NCI-H128 (cell line): ENCODE measurements around the gene PAFAH1B1.
A peak's percentile ranks its signal among the peaks of the same experiment; 100 is the strongest.
"Not testable (repeated sequence)": the region's sequence is repeated elsewhere in the genome, so short reads cannot be mapped to it uniquely, and the experiment has no call there.

Source experiments
- DNase-seq: peaks from one replicate; lab custom pipeline; 2025; ENCODE audit not compliant: unreplicated experiment; lab: John Stamatoyannopoulos, UW

Gene PAFAH1B1

DNA sequence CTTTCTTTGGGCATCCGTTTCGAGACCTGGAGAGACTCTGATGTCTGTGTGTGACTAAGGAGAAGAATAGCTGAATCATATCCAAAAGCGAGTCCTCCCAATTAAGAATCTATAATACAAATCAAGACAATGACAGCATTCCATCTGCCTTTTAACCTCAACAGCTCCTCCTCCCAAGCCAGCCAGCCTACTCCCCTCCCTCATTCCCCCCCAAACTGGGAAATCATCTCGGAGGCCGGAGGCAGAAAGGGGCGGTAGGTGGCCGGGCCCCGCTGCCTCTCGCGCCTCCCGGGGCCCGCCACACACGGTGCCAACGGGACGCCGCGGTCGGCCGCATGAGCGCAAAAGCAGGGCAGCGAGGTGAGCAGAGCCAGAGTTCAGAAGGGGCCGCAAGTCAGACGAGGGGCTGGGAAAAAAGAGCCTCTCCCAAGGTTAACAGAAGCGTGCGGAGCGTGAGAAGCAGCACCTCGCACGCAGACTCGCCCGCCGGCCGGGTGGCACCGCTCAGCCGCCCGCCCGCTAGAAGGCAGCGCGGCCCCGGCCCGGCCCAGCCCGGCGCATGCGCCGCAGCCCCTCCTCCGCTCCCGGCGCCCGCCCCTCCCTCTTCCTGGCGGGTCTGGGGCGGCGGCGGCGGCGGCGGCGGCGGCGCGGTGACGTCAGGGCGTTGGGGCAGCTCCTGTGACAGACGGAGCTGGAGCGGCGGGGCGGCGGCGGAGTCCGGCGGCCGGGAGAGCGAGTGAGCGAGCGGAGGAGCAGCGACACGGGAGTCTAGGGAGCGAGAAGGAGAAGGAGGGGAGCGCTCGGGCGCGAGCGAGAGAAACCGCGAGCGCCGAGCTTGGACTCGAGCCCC, at the start of gene PAFAH1B1:
TSS of gene PAFAH1B1 (plus strand) at position 684 of the 850 bp plus-strand sequence. CDS start 44,635 bp downstream, outside the sequence.
- peak; percentile 76 for DNase-seq

DNA sequence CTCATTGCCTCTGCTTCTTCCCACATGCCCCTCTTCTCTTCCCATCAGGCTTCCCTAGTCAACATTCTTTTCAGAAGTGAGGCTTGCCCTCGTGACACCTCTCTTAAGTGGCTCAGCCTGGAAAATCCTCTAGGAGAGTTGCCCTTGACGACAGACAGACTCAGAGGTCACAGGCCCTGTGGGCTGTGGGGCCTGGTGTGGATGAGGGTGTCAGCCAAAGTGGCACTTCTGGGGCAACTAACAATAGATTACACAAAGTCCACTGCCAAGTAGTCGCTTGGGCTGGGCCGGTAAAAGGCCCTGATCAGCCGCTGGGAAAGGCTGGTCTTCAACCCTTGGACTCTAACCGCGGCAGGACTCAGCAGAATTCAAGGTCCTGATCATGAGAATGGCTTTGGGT, 48.1 kb upstream of the PAFAH1B1 start:
- DNase-seq = no peak

DNA sequence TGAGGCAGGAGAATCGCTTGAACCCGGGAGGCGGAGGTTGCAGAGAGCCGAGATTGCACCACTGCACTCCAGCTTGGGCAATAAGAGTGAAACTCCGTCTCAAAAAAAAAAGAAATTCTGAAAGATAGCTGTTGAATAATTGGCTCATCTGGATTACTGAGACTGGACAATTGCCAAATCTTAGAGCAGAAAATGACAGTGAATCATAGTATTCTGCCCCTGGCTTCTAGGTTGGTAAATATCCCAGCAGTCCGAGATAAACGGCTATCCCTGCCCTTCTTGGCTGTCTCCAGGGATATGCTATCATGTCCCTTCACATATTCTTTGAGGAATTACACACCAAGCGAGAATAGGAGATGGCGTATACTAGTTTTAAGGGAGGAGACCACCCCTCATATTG, 46.3 kb upstream of the PAFAH1B1 start:
- DNase-seq = no peak

DNA sequence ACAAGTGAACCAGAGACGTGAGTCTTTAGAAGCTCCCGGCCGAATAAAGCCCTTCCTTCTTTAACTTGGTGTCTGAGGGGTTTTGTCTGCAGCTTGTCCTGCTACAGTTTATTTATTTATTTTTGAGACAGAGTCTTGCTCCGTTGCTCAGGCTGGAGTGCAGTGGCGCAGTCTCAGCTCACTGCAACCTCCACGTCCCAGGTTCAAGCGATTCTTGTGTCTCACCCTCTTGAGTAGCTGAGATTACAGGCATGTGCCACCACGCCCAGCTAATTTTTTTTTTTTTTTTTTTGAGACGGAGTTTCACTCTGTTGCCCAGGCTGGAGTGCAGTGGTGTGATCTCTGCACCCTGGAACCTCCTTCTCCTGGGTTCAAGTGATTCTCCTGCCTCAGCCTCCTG, 45.4 kb upstream of the PAFAH1B1 start:
- DNase-seq = not testable (repeated sequence)

DNA sequence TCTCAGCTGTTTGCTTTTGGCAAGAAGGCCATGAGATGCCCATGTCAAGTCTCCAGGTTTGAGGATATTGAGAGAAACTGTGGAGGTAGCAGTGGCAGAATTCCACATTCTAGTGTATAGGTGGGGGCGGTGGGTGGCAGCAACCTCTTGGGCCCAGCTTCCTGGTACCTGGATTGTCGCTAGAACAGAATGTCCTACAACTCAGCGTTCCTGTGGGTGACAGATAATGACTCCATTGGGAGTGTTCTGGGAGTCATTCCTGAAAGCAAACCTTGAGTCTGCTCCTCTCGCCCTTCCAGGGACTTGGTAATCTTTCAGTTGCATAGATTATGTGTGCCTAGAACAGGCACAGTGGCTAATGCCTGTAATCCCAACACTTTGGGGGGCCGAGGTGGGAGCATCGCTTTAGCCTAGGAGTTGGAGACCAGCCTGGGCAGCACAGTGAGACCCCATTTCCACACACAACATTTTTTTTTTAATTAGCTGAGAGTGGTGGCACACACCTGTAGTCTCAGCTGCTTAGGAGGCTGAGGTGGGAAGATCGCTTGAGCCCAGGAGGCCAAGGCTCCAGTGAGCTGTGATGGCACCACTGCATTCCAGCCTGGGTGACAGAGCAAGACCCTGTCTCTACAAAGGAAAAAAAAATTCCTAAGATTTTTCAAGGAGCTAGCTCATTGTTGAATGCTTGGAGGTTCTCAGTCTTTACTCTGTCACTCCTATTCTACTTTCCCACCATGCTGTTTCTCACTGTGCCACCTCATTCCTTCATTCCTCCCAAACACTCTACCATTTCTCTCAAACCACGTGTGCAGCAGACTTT, 43.9 kb upstream of the PAFAH1B1 start:
- no peak for DNase-seq

DNA sequence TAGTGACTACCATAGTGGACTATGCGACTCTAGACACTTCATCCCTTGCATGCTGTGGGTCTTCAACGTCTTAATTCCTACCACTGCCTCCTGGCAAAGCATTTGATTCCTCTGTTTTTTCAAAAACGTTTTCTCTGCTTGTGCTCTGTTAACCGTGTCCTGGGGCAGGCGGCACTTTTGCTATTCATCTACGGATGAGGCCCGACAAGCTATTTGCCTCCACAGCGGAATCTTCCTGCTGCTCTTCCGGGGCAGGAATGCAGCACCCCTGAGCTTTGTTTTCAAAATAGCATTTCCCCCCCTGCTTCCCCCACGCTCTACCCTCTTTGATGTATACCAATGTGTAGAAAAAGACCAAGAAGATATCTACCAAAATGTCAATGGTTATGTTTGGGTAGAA, 42.0 kb upstream of the PAFAH1B1 start:
- DNase-seq = no peak

DNA sequence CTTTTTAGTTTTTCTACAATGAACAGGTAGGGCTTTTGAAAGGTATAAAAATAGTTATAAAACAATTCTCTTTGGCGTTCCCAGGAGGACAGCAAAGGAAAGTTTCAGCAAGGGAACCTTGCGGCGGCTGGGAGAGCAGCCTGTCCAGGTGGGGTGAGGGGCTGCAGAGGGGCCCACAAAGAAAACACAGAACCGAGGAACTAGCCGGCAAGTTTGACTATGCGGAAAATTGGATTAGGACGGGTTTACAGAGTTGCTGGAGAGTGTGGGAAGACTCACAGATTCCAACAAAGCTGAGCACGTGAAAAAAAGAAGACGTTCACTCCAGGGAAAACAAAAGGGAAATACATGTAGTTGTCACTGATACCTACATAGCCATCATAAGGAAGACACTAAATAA, 41.5 kb upstream of the PAFAH1B1 start:
- no peak for DNase-seq

DNA sequence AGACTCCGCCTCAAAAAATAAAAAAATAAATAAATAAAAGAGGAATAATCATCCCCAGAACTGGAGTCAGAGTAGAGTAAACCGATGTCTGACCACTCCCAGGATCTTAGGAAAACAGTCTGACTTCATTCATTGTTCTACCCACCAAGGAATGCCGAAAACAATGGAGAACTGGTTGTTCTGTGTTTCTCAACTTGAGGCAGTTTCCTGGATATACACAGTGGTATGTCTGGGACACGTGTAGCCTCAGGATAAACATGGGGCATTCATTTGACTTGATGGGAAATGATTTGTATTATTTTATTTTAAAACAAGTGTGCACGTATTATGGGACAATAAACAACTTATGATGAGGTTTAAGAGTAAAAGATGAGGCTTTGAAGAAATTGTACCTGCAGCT, 32.8 kb upstream of the PAFAH1B1 start:
- DNase-seq = no peak

DNA sequence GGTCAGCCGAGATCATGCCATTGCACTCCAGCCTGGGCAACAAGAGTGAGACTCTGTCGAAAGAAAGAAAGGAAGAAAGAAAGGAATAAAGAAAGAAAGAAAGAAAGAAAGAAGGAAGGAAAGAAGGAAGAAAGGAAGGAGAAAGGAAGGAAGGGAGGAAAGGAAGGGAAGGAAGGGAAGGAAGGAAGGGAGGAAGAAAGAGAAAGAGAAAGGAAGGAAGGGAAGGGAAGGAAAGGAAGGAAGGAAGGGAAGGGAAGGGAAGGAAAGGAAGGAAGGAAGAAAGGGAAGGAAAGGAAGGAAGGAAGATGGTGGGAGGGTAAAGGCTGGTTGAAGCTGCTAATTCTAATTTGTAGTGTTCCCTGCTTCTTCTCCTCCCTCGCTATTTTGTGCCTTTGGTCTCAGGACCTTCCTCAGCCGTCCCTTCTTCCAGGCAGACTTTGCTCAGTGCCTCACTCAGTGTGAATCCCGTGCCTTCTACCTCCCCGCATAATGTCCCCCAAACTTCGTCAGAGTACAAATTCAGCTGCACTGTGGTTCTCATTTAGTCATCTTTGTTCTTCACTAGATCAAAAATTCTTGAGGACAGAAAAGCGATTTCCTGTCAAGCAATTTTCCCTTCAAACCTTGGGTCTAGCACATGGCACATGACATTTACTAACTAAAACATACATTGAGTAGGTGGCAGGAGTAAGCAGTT, 31.1 kb upstream of the PAFAH1B1 start:
- no peak for DNase-seq

DNA sequence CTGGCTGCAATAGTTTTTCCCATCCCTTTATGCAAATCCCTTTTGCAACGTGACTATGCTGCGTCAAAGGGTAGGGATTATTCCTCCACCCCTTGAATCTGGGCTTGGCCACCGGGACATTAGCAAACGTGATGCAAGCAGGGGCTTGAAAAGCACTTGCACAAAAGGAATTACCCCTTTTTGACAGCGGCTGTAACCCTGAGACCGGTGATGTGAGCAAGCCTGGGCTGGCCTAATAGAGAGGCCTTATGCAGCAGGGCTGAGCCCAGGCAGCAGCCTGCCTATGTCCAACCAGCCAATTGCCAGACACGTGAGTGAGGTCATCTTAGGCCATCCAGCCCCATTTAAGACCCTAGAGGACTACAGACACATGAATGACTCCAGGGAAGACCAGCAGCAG, 30.4 kb upstream of the PAFAH1B1 start:
- DNase-seq = no peak

DNA sequence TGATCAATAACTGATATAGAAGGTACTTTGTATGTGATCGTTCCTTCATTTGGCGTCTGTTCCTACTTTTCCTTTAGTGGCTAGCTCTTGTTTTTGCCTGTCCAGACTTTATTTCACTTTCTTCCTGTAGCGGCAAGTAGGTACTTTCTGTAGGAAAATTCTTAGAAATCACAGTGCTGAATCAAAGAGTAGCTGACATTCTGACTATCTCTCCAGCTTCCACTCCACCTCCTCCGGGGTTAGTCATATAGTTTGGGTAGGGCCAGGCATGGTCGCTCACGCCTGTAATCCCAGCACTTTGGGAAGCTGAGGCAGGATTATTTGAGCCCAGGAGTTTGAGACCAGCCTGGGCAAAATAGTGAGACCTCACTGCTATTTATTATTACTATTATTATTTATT, 29.9 kb upstream of the PAFAH1B1 start:
- no peak for DNase-seq

DNA sequence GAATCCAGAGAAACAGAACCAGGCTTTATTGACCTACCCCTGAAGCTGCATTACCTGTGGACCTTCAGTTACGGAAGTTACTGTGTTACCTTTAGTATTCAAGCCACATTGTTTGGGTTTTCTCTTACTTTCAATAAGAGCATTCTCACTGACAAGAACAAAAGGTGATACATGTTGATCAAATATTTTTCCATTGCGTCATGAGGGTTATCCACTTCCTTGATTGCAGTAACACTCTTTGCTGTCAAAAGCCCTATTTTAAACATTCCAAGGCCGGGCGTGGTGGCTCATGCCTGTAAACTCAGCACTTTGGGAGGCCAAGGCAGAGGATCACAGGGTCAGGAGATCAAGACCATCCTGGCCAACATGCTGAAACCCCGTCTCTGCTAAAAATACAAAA, 28.6 kb upstream of the PAFAH1B1 start:
- DNase-seq = no peak

DNA sequence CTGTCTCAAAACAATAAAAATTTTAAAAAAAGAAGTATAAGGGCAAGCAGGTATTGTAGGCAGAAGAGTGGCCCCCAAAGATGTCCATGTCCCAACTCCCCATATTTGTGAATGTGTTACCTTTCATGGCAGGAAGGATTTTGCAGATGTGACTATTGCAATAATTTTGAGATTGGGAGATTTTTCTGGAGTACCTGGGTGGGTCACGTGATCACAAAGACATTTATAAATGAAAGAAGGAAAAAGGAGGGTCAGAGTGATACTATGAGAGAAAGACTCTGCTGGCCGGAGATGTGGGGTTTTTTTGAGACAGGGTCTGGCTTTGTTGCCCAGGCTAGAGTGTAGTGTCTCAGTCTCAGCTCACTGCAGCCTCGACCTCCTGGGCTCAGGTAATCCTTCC, 27.4 kb upstream of the PAFAH1B1 start:
- no peak for DNase-seq

DNA sequence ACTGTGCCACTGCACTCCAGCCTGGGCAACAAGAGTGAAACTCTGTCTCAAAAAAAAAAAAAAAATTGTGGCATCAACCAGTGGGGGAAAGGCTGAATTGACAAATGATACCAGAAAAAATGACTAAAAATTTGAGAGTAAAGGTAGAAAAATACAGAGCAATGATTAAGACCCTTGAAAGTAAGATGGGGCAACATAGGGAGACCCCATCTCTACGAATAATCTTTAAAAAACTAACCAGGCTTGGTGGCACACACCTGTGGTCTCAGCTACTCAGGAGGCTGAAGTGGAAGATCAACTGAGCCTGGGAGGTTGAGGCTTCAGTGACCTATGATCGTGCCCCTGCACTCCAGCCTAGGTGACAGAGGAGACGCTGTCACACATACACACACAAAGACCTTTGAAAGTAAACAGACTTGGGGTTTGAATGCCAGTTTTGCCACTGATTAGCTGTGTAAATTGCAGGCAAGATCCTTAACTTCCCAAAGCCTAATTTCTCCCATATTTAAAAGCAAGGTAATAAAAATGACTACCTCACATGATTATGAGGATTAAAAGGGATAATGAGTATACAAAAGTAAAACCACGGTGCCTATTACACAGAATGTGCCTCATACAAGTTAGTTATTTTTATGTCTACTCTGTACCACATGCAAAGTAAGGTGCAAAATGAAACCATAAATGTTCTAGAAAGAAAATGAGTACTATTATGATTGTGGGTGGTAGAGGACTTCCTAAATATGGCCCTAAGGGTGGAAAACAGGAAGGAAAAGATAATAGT, 21.7 kb upstream of the PAFAH1B1 start:
- DNase-seq = no peak

DNA sequence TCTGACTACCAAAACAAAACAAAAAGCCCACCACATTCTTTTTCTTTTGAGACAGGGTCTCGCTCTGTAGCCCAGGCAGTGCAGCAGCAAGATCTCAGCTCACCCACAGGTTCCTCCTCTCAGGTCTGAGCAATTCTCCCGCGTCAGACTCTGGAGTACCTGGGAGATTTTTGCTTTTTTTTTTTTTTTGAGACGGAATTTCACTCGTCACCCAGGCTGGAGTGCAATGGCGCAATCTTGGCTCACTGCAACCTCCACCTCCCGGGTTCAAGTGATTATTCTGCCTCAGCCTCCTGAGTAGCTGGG, 21.2 kb upstream of the PAFAH1B1 start:
- DNase-seq = not testable (repeated sequence)

DNA sequence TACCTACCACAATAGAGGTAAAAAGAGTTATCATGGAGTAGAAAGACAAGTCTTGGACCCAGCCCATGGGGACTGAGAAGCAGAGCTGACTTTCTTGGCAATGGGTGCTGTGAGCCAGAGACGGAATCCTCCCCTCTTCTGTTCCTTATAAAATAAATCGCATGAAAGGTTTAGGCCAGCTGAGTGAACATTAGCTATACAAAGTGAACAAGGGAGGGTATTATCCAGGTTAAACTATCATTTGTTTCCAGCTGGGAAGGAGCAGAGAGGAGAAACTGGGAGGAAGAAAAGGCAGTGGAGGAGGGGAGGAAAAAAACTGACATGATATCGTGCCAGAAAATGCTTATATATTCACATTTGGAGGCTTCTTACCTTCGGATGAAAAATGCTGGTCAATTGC, 13.3 kb upstream of the PAFAH1B1 start:
- DNase-seq = no peak

DNA sequence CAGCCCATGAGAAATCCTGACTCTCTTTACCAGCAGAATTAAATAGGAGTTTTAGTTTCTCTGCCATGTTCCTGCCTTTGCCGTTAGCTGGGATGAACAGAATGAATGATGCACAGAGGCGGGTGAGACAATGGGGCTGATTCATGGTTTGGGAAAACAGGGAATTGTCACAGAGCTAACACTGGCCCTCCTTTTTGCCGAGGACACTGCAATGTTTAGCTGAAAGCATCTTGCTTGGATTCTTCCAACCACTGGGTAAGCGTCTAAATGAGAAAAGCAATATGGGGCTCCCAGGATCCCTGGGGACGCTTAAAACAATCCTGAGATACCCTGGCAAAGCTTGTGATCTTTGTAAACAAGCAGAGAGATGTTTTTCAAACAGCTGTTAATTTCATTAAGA, 12.8 kb upstream of the PAFAH1B1 start:
- DNase-seq = no peak

DNA sequence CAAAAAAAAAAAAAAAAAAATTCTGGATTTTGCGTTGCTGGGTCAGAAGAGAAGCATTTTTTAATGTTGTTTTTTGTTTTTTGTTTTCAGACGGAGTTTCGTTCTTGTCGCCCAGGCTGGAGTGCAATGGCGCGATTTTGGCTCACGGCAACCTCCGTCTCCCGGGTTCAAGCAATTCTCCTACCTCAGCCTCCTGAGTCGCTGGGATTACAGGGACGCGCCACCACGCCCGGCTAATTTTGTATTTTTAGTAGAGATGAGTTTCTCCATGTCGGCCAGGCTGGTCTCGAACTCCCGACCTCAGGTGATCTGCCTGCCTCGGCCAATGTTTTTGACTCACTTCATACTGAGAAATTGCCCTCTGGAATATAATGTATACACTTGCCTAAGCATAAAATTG, 11.0 kb upstream of the PAFAH1B1 start:
- no peak for DNase-seq

DNA sequence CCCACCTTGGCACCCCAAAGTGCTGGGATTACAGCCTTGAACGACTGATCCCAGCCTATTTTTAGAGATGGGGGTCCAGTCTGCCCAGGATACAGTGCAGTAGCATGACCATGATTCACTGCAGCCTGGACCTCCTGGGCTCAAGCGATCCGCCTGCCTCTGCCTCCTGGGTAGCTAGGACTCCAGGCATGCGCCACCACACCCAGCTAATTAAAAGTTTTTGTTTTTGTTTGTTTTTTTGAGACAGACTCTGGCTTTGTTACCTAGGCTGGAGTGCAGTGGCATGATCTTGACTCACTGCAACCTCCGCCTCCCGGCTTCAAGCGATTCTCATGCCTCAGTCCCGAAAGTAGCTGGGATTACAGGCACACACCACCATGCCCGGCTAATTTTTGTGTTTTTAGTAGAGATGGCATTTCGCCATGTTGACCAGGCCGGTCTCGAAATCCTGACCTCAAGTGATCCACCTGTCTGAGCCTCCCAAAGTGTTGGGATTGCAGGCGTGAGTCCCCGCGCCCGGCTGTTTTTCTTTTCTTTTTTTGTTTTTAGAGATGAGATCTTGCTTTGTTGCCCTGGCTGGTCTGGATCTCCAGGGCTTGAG, 2.3 kb upstream of the PAFAH1B1 start:
- no peak for DNase-seq

DNA sequence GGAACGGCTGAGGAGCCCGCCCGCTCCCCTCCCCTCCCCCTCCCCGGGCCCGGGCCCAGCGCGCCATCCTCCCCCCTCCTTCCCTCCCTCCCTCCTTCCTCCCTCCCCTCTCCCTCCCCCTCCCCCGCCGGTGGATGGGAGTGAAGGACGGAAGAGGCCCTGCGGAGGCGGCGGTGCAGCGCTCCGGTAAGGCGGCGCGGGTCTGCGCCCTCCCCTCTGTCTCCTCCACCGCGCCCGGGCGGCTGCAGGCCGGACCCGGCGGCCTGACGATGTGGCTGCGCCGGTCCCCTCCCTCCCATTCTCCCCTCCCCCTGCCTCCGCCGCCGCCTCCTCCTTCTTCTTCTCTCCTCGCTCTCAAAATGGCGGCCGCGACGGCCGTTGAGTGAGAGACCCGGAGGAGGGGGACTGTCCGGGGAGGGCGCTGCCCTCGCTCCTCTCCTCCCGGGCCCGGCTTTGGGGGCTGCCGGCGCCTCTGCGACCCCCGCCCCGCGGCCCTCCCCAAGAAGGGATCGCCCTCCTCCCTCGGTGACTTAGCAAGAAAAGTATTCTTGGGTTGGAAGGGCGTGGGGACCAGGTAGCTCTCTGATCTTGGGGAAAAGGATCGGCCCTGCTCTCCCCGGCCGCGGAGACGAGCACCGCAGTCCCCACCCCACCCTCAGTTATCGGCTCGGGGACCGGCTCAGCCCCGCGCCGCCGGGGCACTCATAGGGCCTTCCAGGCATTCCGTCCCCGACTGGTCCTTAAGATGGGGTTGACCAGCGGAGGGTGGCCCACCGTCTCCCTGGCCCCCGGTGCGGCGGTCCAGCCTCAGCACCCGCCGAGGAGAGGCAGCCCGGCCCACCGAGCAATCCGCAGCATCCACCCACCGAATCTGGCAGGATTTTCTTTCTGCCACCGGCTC, 617 bp downstream of the PAFAH1B1 start:
- DNase-seq = peak; percentile 28
